Skeletal muscle cell (primary cell): ENCODE results near the gene PKNOX1.
"Not testable (repeated sequence)": the region's sequence is repeated elsewhere in the genome, so short reads cannot be mapped to it uniquely, and the experiment has no call there.

ENCODE experiments used
- DNase-seq: peaks from one replicate; pipeline ENCODE4 v3.0.0-alpha.2; 2010; ENCODE audit warnings: low read depth
- H3K4me3 ChIP-seq: 2 replicates; pipeline ENCODE4 v1.5.1; 2011; ENCODE audit warnings: low read depth, mild to moderate bottlenecking, control low read depth, low read length, moderate library complexity

The PKNOX1 gene

DNA sequence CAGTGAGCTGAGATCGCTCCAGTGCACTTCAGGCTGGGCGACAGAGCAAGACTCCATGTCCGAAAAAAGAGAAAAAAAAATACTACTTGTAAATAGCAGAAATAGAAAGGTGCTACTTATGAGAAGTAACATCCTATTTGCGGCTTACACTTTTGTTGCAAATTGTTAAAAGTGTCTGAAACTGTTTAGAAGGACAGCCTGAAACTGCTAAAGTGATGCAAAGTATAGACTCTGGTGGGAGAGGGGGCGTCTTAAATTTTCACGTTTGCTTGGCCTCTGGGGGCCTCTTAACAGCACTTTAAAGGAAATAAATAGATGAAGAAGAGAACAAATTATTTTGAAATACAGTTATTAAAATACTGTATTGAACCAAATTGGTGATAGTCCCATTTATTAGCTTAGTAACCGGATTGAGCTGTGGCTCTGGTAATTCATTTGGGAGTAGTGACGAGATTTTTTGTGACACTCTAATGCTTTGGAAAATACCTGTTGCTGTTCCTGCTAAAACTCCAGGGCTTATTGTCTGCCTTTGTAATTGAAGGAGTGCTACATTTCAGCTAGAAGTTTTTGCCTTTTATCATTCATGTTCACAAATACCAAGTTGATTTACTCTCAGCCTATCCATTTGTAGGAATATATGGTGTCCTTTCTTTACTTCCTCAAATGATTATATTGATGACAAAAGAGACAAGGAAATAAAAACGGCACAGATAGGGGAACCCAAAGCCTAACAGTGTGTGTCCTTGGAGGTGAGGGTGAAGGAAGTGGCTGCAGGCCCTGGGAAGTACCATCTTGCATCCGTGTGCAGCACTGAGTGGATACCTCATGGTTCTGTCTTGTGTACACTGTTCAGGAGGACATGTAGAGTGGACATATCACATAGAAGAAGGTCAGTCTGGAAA, 6.2 kb downstream of the PKNOX1 start:
- DNase-seq, result no peak

DNA sequence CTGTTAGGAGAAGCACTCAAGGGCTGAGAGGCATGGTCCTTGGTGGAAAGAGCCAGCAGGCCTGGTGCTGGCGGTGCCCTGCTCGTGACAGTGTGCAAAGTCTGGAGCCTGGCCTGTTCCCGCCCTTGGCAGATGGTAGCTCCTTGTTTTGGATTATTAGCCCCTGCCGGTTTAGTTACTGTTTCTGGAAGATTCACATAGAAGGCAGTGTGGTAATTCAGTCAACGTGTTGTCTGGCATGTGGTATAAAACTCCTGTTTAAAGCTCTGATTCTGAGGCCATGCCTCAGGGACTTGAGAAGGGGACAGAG, 6.8 kb downstream of the PKNOX1 start:
- no peak for DNase-seq
- no peak overlapping the region for H3K4me3 ChIP-seq

More for the DNA sequence above, 6.2 kb downstream of the PKNOX1 start:
- no peak overlapping the region for H3K4me3 ChIP-seq

DNA sequence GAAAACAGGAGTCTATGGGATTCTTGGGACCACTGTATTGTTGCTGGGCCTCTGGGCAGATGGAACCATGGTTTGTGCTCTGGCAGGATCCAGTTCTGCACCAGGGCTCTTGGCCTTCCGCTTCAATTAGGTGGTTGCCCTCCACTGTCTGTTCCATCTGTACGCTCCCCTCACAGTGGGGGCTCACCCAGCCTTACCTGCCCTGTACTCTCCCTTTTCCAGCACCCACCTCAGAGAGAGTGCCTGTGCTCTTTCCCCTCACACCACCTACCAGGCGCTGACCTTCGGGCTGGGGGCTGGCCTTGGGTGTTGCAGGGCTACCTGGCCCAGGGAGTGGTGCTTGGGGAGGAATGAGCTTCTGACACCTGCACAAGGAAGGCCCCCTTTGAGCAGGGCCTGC, 7.5 kb downstream of the PKNOX1 start:
- H3K4me3 ChIP-seq, result no peak overlapping the region
- DNase-seq, result no peak

DNA sequence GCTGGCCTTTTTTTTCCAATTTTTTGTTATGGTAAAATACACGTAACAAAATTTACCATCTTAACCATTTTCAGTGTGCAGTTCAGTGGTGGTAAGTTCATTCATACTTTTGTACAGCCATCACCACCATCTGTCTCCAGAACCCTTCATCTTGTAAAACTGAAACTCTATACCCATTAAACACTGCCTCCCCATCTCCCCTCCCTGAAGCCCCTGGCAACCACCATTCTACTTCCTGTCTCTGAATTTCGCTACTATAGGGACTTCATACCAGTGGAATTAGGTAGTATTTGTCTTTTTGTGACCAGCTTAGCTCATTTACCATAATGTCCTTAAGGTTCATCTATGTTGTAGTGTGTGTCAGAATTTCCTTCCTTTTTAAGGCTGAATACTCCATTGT, 8.7 kb downstream of the PKNOX1 start:
- DNase-seq, result no peak
- H3K4me3 ChIP-seq, result no peak overlapping the region

DNA sequence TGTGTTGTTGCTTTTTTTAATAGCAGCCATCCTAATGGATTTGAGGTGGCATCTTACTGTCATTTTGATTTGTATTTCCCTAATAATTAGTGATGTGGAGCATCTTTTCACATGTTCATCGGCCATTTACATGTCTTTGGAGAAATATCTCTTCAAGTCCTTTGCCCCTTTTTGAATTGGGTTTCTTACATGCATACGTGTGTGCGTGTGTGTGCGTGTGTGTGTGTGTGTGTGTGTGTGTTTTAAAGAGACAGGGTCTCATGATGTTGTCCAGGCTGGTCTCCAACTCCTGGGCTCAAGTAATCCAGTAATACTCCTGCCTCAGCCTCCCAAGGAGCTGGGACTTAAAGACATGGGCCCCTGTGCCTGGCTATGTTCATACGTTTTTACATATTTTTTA, 9.5 kb downstream of the PKNOX1 start:
- no peak overlapping the region for H3K4me3 ChIP-seq
- no peak for DNase-seq

DNA sequence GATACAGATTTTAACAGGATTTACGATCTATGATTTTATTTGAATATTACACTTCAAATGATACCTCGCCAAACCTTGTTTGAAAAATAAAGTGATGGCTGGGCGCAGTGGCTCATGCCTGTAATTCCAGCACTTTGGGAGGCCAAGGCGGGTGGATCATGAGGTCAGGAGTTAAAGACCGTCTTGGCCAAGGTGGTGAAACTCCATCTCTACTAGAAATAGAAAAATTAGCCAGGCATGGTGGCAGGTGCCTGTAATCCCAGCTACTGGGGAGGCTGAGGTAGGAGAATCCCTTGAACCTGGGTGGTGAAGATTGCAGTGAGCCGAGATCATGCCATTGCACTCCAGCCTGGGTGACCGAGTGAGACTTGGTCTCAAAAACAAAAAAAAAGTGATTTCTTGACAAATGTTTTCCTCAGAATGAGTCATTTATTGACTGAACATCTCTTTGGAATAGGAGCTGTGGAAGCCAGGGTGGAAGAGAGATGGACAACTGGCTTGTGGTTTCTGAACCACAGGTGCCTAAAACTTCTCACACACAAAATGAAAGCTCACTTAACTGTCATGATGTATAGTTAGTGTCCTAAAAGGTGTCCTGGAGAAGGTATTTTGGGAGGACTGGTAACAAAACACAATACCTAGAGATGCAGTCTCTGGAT, 11.9 kb downstream of the PKNOX1 start:
- no peak for DNase-seq
- no peak overlapping the region for H3K4me3 ChIP-seq

DNA sequence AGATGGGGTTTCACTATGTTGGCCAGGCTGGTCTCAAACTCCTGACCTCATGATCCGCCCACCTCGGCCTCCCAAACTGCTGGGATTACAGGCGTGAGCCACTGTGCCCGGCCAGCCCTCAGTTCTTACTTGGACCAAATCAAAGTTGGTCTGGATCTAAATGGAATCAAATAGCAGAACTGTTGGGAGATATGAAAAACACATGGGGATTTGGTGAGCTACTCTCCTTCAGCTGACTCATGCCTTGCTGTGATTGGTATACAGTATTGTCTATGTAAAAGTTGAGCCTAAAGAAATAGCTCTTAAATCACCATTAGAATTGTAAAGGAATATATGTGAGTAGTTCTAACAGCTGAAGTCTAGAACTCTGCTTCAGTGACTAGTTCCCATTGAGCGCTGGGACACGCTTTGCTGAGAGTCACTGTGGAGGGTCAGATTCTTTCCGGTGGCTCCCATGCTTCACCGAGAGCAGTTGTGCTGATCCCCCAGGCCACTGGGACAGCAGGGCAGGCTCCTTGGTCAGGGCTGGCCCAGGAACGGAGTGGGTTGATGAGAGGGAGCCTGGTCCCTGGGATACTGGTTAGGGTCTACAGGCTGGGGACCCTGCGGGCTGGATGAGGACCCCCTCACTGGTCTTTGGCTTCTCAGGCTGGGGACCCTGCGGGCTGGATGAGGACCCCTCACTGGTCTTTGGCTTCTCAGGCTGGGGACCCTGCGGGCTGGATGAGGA, 14.0 kb downstream of the PKNOX1 start:
- no peak overlapping the region for H3K4me3 ChIP-seq
- DNase-seq, result no peak

DNA sequence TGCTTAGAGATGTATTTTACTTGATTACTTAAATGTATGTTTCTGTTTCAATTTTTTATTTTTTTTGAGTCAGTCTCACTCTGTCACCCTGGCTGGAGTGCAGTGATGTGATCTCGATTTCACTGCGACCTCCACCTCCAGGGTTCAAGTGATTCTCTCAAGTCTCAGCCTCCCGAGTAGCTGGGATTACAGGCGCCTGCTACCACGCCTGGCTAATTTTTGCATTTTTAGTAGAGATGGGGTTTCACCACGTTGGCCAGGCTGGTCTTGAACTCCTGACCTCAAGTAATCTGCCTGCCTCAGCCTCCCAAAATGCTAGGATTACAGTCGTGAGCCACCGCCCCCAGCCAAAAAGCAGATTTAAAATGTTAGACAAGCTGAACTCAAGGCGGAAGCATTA, 15.0 kb downstream of the PKNOX1 start:
- H3K4me3 ChIP-seq, DNase-seq: not testable (repeated sequence)

DNA sequence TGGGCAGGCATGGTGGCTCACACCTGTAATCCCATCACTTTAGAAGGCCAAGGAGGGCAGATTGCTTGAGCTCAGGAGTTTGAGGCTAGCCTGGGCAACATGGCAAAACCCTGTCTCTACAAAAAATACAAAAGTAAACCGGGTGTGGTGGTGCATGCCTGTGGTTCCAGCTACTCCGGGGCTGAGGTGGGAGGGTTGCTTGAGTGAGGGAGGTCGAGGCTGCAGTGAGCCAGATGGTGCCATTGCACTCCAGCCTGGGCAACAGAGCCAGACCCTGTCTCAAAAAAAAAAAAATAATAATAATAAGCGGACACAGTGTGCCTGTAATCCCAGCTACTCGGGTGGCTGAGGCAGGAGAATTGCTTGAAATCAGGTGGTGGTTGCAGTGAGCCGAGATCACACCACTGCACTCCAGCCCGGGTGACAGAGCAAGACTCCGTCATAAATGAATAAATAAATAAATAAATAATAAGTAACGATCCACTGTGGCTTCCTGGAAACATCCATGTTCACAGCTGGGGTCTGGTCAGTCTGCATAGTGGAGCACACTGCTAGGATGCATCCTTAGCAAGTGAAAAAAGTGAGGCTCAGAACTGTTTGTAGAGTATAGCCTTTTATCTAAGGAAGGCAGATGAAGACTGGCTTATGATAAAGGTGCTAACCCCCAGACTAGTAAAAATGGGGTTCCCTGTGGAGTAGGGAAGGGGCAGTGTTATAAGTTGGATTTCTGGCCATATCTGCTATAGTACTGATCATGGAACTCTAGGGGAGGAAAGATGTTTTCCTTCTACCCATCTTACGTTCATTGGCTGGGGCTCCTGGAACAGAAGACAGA, 15.7 kb downstream of the PKNOX1 start:
- DNase-seq, result no peak

DNA sequence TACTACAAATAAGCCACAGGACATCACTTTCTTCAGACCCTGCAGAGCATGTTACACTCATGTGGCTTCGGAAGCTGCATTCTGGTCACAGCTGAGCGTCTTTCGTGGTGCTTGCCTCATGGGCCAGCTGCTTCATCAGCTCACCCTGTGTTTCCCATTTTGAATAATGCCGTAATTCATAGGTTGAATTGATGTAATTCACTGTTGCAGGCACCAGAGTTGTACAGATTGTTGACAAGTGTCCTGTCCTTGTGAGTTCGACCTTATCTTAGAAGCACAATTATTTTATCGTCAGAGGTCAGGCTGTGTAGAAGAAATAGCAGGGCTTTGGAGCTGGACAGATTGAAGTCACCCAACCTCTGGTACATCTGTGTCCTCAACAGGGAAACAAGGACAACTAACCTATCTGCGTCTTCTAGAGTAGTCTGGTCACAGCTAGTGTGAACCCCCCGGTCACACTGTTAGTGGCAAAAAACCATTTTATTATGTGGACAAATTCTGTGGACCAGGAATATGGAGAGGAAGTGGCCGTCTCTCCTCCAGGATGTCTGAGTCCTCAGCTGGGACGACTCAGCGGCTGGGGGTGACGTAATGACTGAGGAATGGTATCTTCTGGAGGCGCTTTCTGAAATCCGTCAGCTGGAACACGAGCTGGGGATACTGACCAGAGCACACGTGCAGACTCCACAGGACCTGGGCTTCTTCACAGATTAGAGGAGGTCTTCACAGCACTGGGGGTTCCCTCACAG, 17.8 kb downstream of the PKNOX1 start:
- DNase-seq, result peak; percentile 69
- H3K4me3 ChIP-seq, result no peak overlapping the region

More for the DNA sequence above, 15.7 kb downstream of the PKNOX1 start:
- H3K4me3 ChIP-seq, result no peak overlapping the region

DNA sequence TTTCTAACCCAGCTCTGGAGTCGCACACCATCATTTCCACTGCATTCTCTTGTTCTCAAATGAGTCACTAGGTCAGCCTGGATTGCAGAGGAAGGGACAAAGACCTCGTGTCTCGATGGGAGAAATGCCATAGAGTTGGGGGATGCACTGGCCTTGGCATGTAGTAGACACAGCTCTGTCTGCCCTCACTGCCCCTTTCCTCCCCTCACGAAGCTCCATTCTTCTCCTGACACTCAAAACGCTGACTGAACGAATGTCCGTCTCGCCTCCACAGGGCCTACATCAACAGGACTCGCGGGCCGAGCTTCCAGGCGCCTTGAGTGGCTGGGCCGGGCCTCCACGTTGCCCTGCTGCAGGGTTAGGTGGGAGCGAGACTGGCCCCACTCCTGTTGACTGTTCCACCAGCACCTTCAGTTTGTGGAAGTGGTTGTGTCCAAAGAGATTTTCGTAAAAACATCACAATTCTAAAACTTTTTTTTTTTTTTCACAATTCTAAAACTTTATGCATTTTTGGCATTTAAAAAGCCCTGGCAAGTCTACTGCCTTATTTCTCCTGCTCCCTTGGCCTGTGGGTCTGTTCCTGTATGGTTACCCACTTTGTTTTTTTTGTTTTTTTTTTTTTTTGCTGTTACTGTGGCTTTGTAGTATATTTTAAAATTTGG, 18.8 kb downstream of the PKNOX1 start:
- DNase-seq, result no peak
- H3K4me3 ChIP-seq, result no peak overlapping the region

DNA sequence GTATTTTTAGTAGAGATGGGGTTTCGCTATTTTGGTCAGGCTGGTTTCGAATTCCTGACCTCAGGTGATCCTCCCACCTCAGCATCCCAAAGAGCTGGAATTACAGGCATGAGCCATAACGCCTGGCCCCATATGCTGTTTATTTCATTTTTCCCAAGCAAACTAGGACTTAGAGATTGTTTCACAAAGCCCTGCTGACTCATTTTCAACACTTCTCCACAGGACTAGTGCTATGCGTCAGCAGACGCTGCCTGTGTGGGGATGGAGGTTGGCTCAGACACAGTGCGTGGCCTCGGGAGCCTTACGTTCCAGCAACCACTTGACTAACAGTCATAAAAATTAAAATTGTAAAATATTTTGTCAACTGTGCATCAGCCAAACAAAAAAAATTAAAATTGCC, 22.7 kb downstream of the PKNOX1 start:
- DNase-seq, result peak; percentile 90
- no peak overlapping the region for H3K4me3 ChIP-seq

DNA sequence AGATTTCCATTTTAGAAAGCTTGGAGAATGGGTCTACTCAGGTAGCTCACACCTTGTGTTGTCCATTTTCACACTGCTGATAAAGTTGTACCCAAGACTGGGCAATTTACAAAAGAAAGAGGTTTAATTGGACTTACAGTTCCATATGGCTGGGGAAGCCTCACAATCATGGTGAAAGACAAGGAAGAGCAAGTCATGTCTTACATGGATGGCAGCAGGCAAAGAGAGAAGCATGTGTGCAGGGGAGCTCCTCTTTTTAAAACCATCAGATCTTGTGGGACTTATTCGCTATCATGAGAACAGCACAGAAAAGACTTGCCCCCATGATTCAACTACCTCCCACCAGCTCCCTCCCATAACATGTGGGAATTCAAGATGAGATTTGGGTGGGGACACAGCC, 23.6 kb downstream of the PKNOX1 start:
- DNase-seq, H3K4me3 ChIP-seq: not testable (repeated sequence)

DNA sequence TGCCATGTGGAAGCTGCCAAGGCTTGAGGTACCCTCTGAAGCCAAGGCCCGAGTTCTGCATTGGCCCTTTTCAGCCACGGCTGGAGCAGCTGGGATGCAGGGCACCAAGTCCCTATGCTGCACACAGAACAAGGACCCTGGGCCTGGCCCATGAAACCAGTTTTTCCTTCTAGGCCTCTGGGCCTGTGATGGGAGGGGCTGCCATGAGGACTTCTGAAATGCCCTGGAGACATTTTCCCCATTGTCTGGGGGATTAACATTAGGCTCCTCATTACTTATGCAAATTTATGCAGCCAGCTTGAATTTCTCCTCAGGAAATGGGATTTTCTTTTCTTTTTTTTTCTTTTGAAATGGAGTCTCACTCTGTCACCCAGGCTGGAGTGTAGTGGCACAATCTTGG, 24.8 kb downstream of the PKNOX1 start:
- not testable (repeated sequence) for H3K4me3 ChIP-seq, DNase-seq

DNA sequence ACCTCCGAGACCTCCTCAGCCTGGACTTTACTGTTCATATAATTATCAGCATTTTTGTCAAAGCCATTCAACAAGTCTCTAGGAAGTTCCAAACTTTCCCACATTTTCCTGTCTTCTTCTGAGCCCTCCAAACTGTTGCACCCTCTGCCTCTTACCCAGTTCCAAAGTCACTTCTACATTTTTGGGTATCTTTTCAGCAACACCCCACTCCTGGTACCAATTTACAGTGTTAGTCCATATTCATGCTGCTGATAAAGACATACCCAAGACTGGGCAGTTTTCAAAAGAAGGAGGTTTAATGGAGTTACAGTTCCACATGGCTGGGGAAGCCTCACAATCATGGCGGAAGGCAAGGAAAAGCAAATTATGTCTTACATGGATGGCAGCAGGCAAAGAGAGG, 25.7 kb downstream of the PKNOX1 start:
- DNase-seq, H3K4me3 ChIP-seq: not testable (repeated sequence)

DNA sequence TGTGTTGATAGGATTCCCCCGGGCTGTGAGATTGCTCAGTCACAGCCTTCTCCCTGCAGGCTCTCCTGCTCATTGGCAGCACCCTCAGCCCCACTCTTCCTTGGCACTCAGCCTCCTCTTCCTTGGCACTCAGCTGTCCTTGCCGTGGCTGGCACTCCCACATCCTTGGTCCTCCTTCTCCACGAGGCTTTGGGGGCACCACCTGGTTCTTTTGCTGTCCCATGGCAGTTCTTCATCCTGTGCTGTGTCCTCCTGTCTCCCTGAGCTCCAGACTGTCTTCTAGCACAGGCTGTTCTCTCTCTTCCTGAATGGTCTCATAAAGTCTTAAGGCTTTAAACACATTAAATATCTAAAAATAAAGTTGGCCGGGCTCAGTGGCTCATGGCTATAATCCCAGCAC, 27.0 kb downstream of the PKNOX1 start:
- DNase-seq, result no peak
- no peak overlapping the region for H3K4me3 ChIP-seq

DNA sequence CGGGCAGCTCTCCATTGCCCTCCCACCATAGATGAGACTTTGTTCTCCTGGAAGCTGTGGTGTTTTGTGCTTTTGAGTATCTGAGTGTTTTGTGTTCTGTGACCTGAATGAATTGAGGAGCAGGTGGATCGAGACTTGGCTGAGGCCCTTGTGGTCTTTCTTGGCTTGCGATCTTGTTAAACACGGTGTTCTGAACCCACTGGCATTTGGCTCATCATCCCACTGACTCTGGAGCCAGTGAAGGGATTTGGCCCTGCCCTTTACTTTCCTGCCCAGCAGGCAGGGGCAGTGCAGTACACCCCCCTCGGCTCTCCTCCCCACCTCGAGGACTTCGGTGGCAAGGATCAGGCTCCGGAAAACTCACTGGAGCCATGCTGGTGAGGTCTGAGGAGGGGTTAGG, 30.6 kb downstream of the PKNOX1 start:
- H3K4me3 ChIP-seq, result no peak overlapping the region
- no peak for DNase-seq

DNA sequence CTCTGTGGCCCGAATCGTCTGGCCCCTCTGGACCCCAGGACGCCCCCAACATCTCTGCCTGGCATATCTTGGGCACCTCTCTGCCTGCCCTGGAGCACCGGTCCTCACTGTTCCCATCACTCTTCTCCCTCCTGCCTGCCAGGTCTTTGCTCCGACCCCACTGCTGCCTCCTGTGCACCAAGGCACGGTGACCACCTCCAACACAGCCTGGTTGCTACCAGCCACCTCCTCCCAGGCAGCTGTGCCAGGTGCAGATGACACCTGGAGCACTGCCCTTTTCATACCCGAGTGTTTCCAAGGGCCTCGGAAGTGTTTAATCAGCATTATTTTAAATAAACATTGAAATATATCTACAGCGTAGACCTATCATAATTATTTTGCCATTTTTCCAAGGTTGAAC, 31.3 kb downstream of the PKNOX1 start:
- no peak overlapping the region for H3K4me3 ChIP-seq
- DNase-seq, result no peak
